GM20431 (cell line): ENCODE measurements around the gene PTPRU.
"Not testable (repeated sequence)": the region's sequence is repeated elsewhere in the genome, so short reads cannot be mapped to it uniquely, and the experiment has no call there.

Source experiments
- in situ Hi-C: fragments of 300-500 bp; cut with MseI, MboI; formaldehyde crosslinking; loops from one replicate; pipeline ENCODE4 v1.15.0; 2020; ENCODE audit warnings: low sequenced_read_pairs; ENCODE audit not compliant: unreplicated experiment

The PTPRU gene

GRCh38 chr1:29306471-29307140, 70.3 kb downstream of the PTPRU start:
- in situ Hi-C loops: no loop called here

DNA sequence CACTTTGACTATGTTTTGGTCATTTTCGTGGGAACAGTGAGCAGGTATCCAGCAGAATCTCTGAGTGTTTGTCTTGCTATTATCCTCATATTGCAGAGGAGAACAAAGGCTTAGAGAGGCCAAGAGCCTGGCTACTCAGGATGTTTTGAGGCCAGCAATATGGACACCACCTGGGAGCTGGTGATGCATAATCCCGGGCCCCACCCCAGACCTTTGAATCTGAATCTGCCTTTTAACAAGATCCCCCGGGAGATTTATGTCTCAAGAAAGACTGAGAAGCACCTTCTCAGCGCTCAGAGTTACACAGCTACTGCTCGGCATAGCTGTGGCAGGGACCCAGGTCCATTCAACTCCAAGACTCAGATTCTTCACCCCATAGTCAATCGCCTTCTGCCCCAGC, 72.8 kb downstream of the PTPRU start:
- in situ Hi-C loops: no loop called here

DNA sequence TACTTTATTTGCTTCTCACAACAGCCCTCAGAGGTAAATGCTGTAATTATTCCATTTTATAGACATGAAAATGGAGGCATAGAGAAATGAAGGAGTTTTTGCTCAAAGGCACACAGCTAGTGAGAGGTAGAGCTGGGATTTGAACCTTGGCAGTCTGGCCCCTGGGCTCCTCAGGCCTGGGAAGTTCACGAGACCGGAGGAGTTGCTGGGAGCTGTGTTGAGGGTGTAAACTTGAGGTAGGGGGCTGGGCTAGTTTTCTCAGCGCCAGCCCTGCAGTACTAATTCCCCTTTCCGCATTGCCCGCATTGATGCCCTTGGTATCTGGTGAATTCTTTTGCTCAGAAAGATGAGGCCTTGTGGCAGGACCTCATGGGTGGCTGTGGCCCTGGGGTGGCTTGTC, 73.3 kb downstream of the PTPRU start:
- in situ Hi-C loops: no loop called here

DNA sequence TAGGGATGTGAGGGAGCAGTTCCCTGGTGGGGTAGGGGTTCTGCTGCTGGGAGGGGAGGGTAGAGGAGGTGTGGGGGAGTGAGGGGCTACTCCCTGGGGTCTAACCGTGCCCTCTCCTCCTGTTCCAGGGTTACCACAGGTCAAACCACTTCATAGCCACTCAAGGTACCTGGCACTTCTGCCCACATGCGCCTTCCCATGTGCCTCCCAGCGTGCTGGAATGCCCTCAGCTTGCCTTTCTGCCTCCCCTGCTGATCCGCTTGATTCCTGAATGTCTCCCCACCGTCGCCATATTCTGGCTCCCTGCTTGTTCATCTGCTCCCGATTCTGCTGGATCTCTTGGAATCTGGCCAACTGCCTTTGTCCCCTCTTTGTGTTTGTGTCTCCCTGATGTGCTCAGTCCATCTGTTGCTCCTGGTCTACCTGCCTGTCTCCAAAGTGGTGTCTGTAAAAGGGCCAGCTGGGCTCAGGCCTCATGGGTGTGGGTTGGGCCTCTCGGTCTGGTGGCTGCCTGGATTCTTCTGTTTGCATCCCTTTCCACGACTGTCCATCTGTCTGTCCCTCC, 74.4 kb downstream of the PTPRU start:
- in situ Hi-C loops: no loop called here

DNA sequence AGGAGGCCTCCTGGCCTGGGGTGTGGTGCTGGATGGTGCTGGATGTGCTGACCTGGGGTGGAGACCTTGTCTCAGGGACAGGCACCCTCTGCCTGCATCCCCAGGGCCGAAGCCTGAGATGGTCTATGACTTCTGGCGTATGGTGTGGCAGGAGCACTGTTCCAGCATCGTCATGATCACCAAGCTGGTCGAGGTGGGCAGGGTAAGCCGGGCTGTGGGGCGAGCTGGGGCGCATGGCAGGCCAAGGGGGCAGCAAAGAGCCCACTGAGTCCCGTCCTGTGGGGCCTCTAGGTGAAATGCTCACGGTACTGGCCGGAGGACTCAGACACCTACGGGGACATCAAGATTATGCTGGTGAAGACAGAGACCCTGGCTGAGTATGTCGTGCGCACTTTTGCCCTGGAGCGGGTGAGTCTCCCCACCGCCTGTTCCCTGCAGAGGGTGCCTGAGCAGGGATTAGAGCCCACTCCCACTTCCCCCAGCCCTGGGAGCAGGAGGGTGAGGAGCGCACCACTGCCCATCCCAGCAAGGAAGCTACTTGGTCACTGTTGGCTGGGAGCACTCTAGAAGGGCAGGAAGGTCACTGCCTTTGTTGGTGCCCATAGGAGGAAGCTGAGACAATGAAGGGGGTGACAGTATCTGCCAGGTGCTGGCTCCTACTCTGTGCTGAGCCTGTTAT, 75.2 kb downstream of the PTPRU start:
- in situ Hi-C loops: no loop called here

- in situ Hi-C loops: no loop called here
Measured at GRCh38 chr1:29312469-29313461, 76.4 kb downstream of the PTPRU start.

- in situ Hi-C loops: not testable (repeated sequence)
Measured at GRCh38 chr1:29314685-29315084, 78.4 kb downstream of the PTPRU start.

DNA sequence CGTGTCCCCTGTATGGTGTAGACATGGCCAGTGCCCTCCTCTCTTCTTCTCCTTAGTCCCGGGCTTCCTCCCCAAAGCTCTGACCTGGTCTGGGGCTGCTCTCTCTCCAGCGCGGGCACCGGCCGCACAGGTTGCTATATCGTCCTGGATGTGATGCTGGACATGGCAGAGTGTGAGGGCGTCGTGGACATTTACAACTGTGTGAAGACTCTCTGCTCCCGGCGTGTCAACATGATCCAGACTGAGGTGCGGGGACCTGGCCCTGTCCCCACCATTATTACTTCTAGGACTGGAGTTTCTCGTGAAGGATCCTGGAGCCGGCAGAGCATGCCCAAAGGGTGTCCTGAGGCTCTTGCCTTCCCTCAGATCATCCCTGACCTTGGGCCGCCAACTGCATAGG, 78.9 kb downstream of the PTPRU start:
- in situ Hi-C loops: no loop called here

DNA sequence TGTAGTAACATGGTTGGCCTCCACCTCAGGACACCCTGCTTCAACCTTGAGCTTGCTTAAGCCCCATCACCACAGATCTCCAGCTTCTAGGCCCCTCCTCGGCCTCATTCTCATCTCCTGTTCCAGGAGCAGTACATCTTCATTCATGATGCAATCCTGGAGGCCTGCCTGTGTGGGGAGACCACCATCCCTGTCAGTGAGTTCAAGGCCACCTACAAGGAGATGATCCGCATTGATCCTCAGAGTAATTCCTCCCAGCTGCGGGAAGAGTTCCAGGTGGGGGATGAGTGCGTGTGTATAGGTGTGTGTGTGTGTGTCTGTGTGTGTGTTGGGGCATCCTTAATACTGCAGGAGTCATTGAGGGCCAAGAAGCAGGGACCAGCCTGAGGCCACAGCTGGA, 79.6 kb downstream of the PTPRU start:
- in situ Hi-C loops: no loop called here

DNA sequence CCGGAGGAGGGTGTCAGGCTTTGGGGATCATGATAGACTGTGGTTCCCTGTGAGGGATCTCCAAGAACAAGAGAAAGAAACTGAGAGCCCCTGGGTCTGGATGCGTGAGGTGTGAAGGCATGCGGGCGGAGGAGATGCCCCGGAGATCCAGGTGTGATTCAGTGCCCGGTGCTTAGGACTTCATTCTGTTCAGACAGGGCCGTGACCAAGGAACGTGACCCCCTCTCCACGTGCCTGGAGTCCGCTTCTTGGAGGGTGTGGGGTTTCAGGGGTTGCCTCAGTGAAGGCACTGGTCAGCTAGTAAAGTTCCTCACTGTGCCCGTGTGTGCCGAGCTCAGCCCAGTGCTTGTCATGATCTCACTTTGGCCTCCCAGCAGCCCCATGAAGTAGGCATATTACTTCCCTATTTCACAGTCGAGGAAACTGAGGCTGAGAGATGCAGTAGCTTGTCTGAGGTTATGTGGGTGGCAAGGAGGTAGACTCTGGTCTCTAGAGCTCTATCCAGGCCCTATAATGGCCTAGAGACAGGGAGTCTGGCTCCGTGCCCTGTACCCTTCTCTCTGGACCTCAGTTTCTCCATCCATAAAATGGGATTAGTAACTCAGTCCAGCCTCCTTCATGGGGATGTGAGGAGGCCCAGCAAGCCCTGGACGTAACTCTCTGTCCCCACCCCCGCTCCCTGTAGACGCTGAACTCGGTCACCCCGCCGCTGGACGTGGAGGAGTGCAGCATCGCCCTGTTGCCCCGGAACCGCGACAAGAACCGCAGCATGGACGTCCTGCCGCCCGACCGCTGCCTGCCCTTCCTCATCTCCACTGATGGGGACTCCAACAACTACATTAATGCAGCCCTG, 81.0 kb downstream of the PTPRU start:
- in situ Hi-C loops: no loop called here

DNA sequence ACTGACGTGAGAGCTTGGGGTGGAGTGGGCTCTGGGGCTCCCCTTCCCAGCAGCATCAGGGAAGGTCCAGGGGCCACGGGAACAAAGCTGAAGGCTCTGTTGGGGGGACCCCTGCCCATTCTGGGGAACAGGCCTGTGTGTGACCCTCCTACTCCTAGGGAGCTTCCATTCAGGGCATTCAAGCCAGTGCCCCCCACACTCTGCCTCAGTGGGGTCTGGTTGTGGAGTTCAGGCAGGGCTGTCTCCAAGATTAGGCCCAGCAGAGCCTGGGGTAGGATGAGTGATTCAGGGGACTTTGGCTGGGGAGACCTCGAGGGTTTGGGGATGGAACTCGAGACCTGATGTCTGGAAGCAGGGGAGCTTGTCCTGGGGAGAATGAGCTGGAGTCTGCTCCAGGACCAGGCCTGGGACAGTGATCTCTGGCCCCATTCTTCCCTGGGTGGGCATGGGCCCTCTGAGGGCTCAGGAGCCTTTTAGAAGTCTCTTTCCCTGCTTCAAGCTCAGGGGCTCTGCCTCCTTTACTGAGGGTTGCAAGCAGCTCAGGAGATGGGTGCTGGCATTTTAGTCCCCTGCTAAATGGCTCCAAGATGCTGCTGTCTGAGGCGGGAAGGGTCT, 81.7 kb downstream of the PTPRU start:
- in situ Hi-C loops: no loop called here

GRCh38 chr1:29318724-29319123, 82.4 kb downstream of the PTPRU start:
- in situ Hi-C loops: no loop called here

GRCh38 chr1:29319300-29320110, 83.2 kb downstream of the PTPRU start:
- in situ Hi-C loops: no loop called here

DNA sequence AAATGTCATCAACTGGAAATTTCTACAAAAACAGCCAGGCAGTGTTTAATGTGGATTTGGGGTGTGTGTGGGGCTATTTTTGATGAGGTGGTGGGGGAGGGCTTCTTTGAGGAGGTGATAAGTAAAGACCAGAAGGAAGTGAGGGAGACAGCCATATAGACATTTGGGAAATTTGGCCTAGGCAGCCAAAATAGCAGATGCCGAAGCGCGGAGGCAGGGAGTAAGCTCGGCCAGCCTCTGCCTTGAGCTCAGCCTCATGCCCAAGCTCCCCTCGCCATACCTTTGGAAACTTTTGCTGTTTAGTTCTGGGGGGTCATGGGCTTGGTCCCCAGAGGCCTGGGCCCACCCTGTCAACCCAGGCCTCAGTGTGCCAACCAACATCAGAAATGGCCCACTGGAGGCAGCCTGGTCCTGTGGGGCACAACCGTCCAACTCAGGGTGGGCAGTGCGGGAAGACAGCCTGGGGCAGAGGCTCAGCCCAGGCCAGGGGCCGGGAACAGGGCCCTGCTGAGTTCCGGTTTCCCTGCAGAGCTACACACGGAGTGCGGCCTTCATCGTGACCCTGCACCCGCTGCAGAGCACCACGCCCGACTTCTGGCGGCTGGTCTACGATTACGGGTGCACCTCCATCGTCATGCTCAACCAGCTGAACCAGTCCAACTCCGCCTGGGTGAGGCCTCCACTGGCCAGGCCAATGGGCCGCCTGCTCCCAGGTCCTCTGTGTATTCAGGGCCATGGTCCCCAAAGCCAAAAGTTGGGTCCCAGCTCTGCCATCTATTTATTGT, 84.0 kb downstream of the PTPRU start:
- in situ Hi-C loops: no loop called here

GRCh38 chr1:29321176-29321575, 84.9 kb downstream of the PTPRU start:
- in situ Hi-C loops: no loop called here

DNA sequence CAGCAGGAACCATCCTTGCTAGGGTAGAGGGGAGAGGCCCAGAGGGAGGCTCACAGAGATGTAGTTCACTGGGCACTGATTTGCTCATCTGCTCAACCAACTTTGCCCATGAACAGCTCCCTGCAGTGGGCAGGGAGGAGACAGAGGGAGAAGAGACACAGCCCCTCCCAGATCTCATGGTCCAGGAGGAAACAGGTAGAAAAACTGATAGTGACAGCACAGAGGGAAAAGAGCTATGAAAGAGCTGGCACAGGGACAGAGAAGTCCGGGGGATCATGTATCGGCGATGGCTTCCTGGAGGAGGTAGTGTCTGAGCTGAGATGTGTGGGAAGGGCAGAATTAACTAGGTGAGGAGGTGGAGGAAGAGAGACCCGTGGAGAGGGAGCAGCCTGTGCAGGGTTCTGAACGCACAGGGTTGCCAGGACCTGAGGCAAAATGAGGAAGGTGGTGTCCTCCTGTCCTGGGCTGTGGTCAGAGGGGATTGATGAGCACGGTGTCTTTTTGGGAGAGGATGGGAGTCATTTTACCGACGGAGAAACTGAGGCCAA, 85.9 kb downstream of the PTPRU start:
- in situ Hi-C loops: no loop called here

- in situ Hi-C loops: no loop called here
Measured at GRCh38 chr1:29322861-29323585, 86.7 kb downstream of the PTPRU start.
